GM18517 (cell line): ENCODE data around the gene DNAJC25.
"Not testable (repeated sequence)": the region's sequence is repeated elsewhere in the genome, so short reads cannot be mapped to it uniquely, and the experiment has no call there.

Experiments
- ATAC-seq: cut with Tn5 transposase; IDR thresholded peaks from one replicate; pipeline ENCODE4 v1.9.1; 2021; ENCODE audit warnings: mild to moderate bottlenecking, moderate library complexity; ENCODE audit not compliant: unreplicated experiment

Gene DNAJC25

GRCh38 chr9:111662576-111663300, 31.6 kb downstream of the DNAJC25 start:
- ATAC-seq: peak; percentile 12

- ATAC-seq: no peak
Observed at GRCh38 chr9:111663301-111663823, 32.2 kb downstream of the DNAJC25 start.

GRCh38 chr9:111668026-111668573, 37.0 kb downstream of the DNAJC25 start:
- ATAC-seq: no peak

- not testable (repeated sequence) for ATAC-seq
Observed at GRCh38 chr9:111668601-111669000, 37.5 kb downstream of the DNAJC25 start.

- ATAC-seq: no peak
Observed at GRCh38 chr9:111674319-111674718, 43.2 kb downstream of the DNAJC25 start.

GRCh38 chr9:111676116-111676515, 45.0 kb downstream of the DNAJC25 start:
- no peak for ATAC-seq

- ATAC-seq: no peak
Observed at GRCh38 chr9:111678293-111678692, 47.2 kb downstream of the DNAJC25 start.

- no peak for ATAC-seq
Observed at GRCh38 chr9:111679199-111679598, 48.1 kb downstream of the DNAJC25 start.

GRCh38 chr9:111683392-111683791, 52.3 kb downstream of the DNAJC25 start:
- ATAC-seq: no peak

GRCh38 chr9:111691672-111692329, 60.7 kb downstream of the DNAJC25 start:
- ATAC-seq: no peak

GRCh38 chr9:111696796-111697195, 65.7 kb downstream of the DNAJC25 start:
- ATAC-seq: no peak

GRCh38 chr9:111700776-111701175, 69.6 kb downstream of the DNAJC25 start:
- no peak for ATAC-seq
